HepG2 (cell line): ENCODE data around the gene SPAG5. TPM values are rescaled to one million over a fixed set of nuclear protein-coding genes. Genes with fewer than 3 reads are reported as not detected.

ENCODE experiments used
- AHR ChIP-seq: IDR thresholded peaks from 2 replicates; pipeline ENCODE4 v1.6.1; 2018; ENCODE audit warnings: missing genetic modification reagents, missing compliant biosample characterization
- CENPX ChIP-seq: sonication (generic); formaldehyde crosslinking; IDR thresholded peaks from 2 replicates; pipeline ENCODE4 v1.9.0; 2021; ENCODE audit warnings: mild to moderate bottlenecking, missing genetic modification reagents, moderate library complexity
- ETV6 ChIP-seq: sonication (generic); formaldehyde crosslinking; conservative IDR thresholded peaks from 2 replicates; pipeline ENCODE4 v1.4.0; 2020; ENCODE audit warnings: missing genetic modification reagents
- HOXA5 ChIP-seq: sonication (generic); formaldehyde crosslinking; IDR thresholded peaks from 2 replicates; pipeline ENCODE4 v1.4.0; 2020; ENCODE audit warnings: missing genetic modification reagents
- JUNB ChIP-seq: sonication (generic); formaldehyde crosslinking; IDR thresholded peaks from 2 replicates; pipeline ENCODE4 v1.8.0; 2022; ENCODE audit warnings: missing genetic modification reagents, mild to moderate bottlenecking, borderline replicate concordance
- JUND ChIP-seq: sonication (generic); formaldehyde crosslinking; IDR thresholded peaks from 2 replicates; pipeline ENCODE4 v1.8.0; 2022; ENCODE audit warnings: mild to moderate bottlenecking, missing genetic modification reagents
- KDM1A ChIP-seq: IDR thresholded peaks from 2 replicates; pipeline ENCODE4 v1.6.1; 2016; ENCODE audit warnings: missing compliant biosample characterization
- KLF12 ChIP-seq: sonication (generic); formaldehyde crosslinking; IDR thresholded peaks from 2 replicates; pipeline ENCODE4 v1.4.0; 2020; ENCODE audit warnings: missing genetic modification reagents, borderline replicate concordance
- MIER3 ChIP-seq: IDR thresholded peaks from 2 replicates; pipeline ENCODE4 v1.6.1; 2016; ENCODE audit warnings: missing compliant biosample characterization, borderline replicate concordance
- MNT ChIP-seq: fragments of 450-650 bp; IDR thresholded peaks from 2 replicates; pipeline ENCODE4 v1.6.1; 2016
- NFE2L1 ChIP-seq: sonication (generic); formaldehyde crosslinking; IDR thresholded peaks from 2 replicates; pipeline ENCODE4 v1.4.0; 2020; ENCODE audit warnings: missing genetic modification reagents, mild to moderate bottlenecking, borderline replicate concordance
- PAX8 ChIP-seq: sonication (generic); formaldehyde crosslinking; IDR thresholded peaks from 2 replicates; pipeline ENCODE4 v1.8.0; 2022; ENCODE audit warnings: mild to moderate bottlenecking, missing genetic modification reagents, borderline replicate concordance
- POLR2G ChIP-seq: fragments of 200-400 bp; formaldehyde crosslinking; IDR thresholded peaks from 2 replicates; pipeline ENCODE4 v1.6.1; 2018; ENCODE audit warnings: mild to moderate bottlenecking, low read depth, low read length, moderate library complexity
- RBAK ChIP-seq: sonication (generic); formaldehyde crosslinking; IDR thresholded peaks from 2 replicates; pipeline ENCODE4 v1.5.1; 2020; ENCODE audit warnings: mild to moderate bottlenecking, missing genetic modification reagents
- RCOR2 ChIP-seq: IDR thresholded peaks from 2 replicates; pipeline ENCODE4 v1.6.1; 2016; ENCODE audit warnings: missing biosample characterization, missing genetic modification reagents
- SOX6 ChIP-seq, 2 experiments: fragments of 450-650 bp in 1 of 2; sonication (generic) in 1 of 2; formaldehyde crosslinking in 1 of 2; IDR thresholded peaks; 2 replicates each; pipeline versions ENCODE4 v1.4.0 to v1.6.1; 2017 to 2020; ENCODE audit warnings: antibody characterized with exemption in 1 of 2, mild to moderate bottlenecking in 1 of 2, missing genetic modification reagents in 1 of 2
- SP1 ChIP-seq, 2 experiments: fragments of 450-650 bp in 1 of 2; sonication (generic) in 1 of 2; formaldehyde crosslinking in 1 of 2; IDR thresholded peaks; 2 replicates each; pipeline versions ENCODE4 v1.4.0 to v1.6.1; 2016 to 2020; ENCODE audit warnings: missing genetic modification reagents in 1 of 2
- UBTF ChIP-seq: sonication (generic); formaldehyde crosslinking; IDR thresholded peaks from 2 replicates; pipeline ENCODE4 v1.4.0; 2020; ENCODE audit warnings: mild to moderate bottlenecking, missing genetic modification reagents
- XRCC5 ChIP-seq: fragments of 200-400 bp; formaldehyde crosslinking; optimal IDR thresholded peaks from 2 replicates; pipeline ENCODE3; 2017; ENCODE audit warnings: mild to moderate bottlenecking, low read length
- ZNF225 ChIP-seq: sonication (generic); formaldehyde crosslinking; IDR thresholded peaks from 2 replicates; pipeline ENCODE4 v1.4.0; 2020; ENCODE audit warnings: mild to moderate bottlenecking, missing genetic modification reagents
- ZNF280B ChIP-seq: sonication (generic); formaldehyde crosslinking; IDR thresholded peaks from 2 replicates; pipeline ENCODE4 v1.5.0; 2020; ENCODE audit warnings: missing genetic modification reagents, mild to moderate bottlenecking, borderline replicate concordance
- ZNF589 ChIP-seq: sonication (generic); formaldehyde crosslinking; conservative IDR thresholded peaks from 2 replicates; pipeline ENCODE4 v1.8.0; 2022; ENCODE audit warnings: mild to moderate bottlenecking, moderate library complexity, missing genetic modification reagents
- ZNF614 ChIP-seq: IDR thresholded peaks from 2 replicates; pipeline ENCODE4 v1.6.1; 2018; ENCODE audit warnings: missing biosample characterization, missing genetic modification reagents, inconsistent platforms, borderline replicate concordance
- ZNF780A ChIP-seq: sonication (generic); formaldehyde crosslinking; IDR thresholded peaks from 2 replicates; pipeline ENCODE4 v1.8.0; 2022; ENCODE audit warnings: mild to moderate bottlenecking, missing genetic modification reagents, moderate library complexity
- polyA plus RNA-seq, 8 experiments: library from polyadenylated mRNA; depleted of rRNA in 3 of 8; stranded (reverse) in 7 of 8; unstranded in 1 of 8; fragments of >200 nt; fragmentation: Illumina TruSeq in 4 of 8; extraction: Trizol in 4 of 8; gene quantifications; 2 replicates each; pipeline versions ENCODE4 v1.2.1 to v1.2.3, GENCODE V29; 2011 to 2016; ENCODE audit warnings: low read depth in 4 of 8, missing spikeins in 1 of 8, mixed read lengths in 1 of 8; ENCODE audit not compliant: insufficient read depth in 1 of 8
- total RNA-seq, 5 experiments: library from RNA; depleted of rRNA; stranded (reverse); fragments of >200 nt; fragmentation: Illumina TruSeq; extraction: Trizol; gene quantifications; 2 replicates each; pipeline ENCODE4 v1.2.3, GENCODE V29; 2016; ENCODE audit warnings: low read depth in 1 of 5

The SPAG5 gene
- total and polyA plus RNA-seq, 2 of the 13 experiments (the other 11 are each of a cell fraction or from before 2014, with no cell fraction given), result 41.4 to 98.0 TPM

GRCh38 chr17:28598799-28599310 lies at the start of gene SPAG5 (continued):
- no peak for TF ChIP-seq SP1 (IDR thresholded peaks at IDR 0.05)
- TF ChIP-seq SP1 (CRISPR knock-in tag; IDR thresholded peaks at IDR 0.05), result peak; percentile 88
- TF ChIP-seq KLF12 (CRISPR knock-in tag), result no peak
- TF ChIP-seq KDM1A (CRISPR knock-in tag), result no peak
- peak; percentile 96; the same call in 1 of the 2 replicates for TF ChIP-seq UBTF (CRISPR knock-in tag)
- TF ChIP-seq RCOR2 (CRISPR knock-in tag), result no peak
- TF ChIP-seq JUND (CRISPR knock-in tag), result no peak
- TF ChIP-seq NFE2L1 (CRISPR knock-in tag), result no peak
- TF ChIP-seq ZNF280B, result no peak
- TF ChIP-seq HOXA5, result peak; percentile 46; the same call in 1 of the 2 replicates
- peak; percentile 84 for TF ChIP-seq POLR2G
- no peak for TF ChIP-seq CENPX (CRISPR knock-in tag)
- no peak for TF ChIP-seq ZNF589 (CRISPR knock-in tag)
- TF ChIP-seq JUNB (CRISPR knock-in tag), result no peak
- TF ChIP-seq MIER3 (CRISPR knock-in tag), result no peak
- TF ChIP-seq AHR (CRISPR knock-in tag), result no peak
- peak; percentile 17 for TF ChIP-seq XRCC5
- no peak for TF ChIP-seq PAX8 (CRISPR knock-in tag)
- TF ChIP-seq ETV6 (CRISPR knock-in tag), result no peak
- 0 out of 2 replicates have a peak, but pooled peaks have one; percentile 11 for TF ChIP-seq ZNF225
- no peak for TF ChIP-seq ZNF614 (CRISPR knock-in tag)
- no peak for TF ChIP-seq ZNF780A (CRISPR knock-in tag)
- TF ChIP-seq SOX6 (IDR thresholded peaks at IDR 0.05), result no peak
- TF ChIP-seq SOX6 (CRISPR knock-in tag; IDR thresholded peaks at IDR 0.05), result peak; percentile 62
- no peak for TF ChIP-seq RBAK
- 0 out of 2 replicates have a peak, but pooled peaks have one; percentile 10 for TF ChIP-seq MNT
